HG03520 (cell line): Measurements from ENCODE around the gene FBXL2.

Experiments
- ATAC-seq: cut with Tn5 transposase; IDR thresholded peaks from one replicate; pipeline ENCODE4 v1.9.1; 2021; ENCODE audit warnings: mild to moderate bottlenecking, moderate library complexity; ENCODE audit not compliant: unreplicated experiment

FBXL2 gene

DNA sequence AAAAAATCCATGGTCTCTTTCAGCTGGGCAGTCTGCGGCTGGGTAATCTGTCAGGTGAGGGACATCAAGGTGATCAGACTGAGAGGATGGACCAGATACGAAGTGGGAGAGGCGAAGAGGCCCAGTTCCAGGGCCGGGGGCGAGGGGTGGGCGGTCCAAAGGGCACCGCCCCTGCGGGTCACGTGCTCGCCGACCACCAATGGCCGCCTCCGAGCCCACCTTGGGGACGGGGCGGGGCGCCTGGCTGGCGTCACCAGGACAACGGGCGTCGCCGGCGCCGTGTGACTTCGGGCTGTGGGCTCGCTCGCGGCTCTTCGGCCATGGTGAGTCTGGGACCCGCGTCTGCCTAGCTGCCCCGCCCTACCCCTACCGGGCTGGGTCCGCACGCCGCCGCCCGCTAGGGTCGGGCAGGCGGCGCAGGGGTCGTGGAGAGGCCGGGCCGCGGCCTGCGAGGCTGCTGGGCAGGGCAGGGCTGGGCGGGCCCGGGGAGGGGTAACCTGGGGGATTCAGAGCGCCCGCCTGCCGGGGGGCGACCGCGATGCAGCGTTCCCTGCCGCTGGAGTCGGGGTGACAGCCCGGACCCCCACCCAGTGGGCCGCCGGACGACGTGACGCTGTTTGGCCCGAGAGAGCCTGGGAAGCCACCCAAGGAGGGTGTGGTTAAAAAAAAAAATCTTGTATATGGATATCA, at the start of gene FBXL2:
FBXL2 (plus strand) TSS at position 250 of the 690 bp plus-strand sequence; CDS start at position 321, 71 bp downstream.
- ATAC-seq, result peak; percentile 87

- no peak for ATAC-seq
Observed at GRCh38 chr3:33229066-33229465, 48.2 kb upstream of the FBXL2 start.

DNA sequence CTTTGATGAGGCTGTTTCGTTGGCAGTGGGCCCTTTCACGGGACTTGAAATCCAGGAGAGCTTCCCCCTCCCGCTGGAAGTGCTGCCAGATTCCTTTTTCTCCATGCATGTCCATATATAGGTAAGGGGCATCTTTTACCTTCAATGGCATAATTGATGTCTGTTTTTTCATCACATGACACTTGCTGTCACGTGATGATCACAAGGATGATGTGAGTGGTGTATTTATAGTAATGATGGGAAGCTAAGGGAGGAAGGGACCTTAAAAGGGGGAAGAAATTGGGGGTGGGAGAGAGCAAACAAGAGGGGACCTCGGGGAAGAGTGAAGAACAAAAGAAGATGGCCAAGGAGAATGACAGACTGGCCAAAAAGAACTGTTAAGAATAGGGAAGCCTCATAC, 47.3 kb upstream of the FBXL2 start:
- no peak for ATAC-seq

- no peak for ATAC-seq
Observed at GRCh38 chr3:33231756-33232465, 45.3 kb upstream of the FBXL2 start.

DNA sequence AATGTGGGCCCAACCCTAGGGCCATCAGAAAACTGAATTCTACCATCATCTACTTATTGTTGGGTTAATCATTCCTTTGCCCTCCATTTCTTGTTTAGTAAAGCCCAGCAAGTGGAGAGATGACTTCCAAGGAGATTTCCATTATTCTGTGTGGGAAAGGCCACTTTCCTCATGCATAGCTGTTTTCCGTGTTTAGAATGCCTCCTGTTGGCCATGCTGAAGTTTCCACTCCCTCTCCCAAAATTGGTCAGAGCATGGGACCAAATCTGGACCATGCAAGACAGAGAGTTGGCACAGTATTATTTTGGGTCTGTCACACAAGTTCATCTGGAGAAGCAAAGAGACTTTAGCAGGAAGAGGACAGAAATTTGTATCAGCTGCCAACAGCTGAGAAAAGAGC, 43.4 kb upstream of the FBXL2 start:
- ATAC-seq, result no peak

DNA sequence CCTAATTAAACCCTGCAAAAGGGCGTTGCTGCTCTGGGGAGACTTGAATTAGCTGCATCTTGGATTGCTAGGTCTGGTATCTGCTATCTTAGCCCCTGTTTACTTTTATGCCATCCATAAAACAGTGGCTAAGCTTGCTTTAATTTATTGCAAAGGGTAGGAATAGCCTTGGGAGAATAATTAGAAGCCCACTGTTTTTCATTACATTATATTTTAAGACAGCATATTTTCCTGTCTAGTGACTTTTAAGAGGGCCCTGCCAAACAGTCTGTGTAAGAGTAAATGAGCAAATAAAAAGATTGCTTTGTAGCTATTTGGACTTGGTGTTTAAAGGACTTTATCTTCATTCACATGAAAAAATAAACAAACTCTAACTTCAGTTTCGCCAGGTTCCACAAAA, 41.2 kb upstream of the FBXL2 start:
- no peak for ATAC-seq

GRCh38 chr3:33237439-33237838, 39.8 kb upstream of the FBXL2 start:
- no peak for ATAC-seq

- no peak for ATAC-seq
Observed at GRCh38 chr3:33238923-33239322, 38.3 kb upstream of the FBXL2 start.

DNA sequence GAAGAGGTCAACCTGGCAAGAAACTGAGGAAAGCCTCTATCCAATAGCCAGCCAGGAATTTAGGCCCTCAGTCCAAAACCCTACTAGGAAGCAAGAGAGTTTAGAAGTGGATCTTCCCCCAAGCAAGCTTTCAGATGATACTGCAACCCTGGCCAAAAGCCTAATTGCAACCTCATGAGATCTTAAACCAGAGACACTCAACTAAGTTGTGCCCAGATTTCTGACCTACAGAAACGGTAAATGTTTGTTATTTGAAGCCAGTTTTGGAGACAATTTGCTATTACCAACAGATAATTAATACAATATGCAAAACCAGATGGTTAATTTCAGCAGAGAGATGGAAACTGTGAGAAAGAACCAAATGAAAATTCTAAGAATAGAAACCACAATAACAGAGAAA, 37.0 kb upstream of the FBXL2 start:
- no peak for ATAC-seq

- no peak for ATAC-seq
Observed at GRCh38 chr3:33246786-33247185, 30.5 kb upstream of the FBXL2 start.

GRCh38 chr3:33250712-33251111, 26.5 kb upstream of the FBXL2 start:
- no peak for ATAC-seq

- no peak for ATAC-seq
Observed at GRCh38 chr3:33256249-33256648, 21.0 kb upstream of the FBXL2 start.

GRCh38 chr3:33260104-33260503, 17.1 kb upstream of the FBXL2 start:
- no peak for ATAC-seq

- no peak for ATAC-seq
Observed at GRCh38 chr3:33269385-33269784, 7.9 kb upstream of the FBXL2 start.

DNA sequence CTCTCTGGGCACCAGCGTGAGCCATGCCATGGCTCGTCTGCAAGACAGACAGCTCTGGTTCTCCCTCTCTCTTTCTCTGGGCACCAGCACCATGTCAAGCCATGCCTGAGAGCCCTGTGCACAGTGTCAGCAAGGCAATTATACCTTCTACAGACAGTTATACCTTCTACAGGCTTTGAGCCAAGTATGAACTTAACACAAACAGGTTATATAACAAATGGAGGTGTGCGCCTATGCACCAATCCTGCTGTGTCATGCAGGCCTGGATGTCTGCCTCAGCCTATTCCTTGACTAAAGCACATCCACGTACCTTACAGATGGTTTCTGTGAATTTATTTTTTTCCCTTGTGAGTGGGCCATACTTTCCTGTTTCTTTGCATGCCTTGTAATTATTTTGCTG, 5.9 kb upstream of the FBXL2 start:
- ATAC-seq, result no peak

DNA sequence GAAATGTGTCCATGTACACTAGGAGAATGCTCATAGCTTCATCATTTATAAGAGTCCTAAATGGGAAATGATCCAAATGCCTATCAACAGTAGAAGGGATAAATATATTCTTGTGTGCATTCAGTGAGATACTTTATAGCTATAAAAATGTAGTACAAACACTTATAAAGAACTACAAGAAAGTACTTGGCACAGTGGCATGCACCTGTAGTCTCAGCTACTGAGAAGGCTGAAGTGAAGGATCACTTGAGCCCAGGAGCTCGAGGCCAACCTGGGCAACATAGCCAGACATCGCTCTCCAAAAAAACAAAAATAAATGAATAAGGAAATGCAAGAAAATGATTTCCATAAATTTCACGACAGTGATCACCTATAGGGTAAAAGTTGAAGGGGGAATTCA, 3.6 kb upstream of the FBXL2 start:
- ATAC-seq, result no peak

DNA sequence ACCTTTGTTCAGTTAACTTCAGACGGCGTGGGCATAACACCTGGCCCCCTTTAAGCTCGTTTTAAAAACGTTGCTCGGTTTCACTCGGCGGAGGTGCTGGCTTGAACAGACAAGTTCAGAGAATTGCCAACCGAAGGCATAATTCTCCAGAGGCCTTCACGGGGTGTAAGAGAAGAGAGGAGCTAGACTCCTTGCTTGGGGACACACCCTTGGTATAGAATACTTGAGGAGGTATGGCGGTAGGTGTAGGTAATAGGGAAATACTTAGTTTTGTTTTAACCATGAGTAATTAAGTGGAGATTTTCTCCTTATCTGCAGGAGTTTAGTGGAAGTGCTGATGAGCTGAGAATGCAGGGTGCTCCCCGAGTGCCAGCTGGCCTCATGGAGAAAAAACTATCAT, 921 bp downstream of the FBXL2 start:
- ATAC-seq, result no peak

DNA sequence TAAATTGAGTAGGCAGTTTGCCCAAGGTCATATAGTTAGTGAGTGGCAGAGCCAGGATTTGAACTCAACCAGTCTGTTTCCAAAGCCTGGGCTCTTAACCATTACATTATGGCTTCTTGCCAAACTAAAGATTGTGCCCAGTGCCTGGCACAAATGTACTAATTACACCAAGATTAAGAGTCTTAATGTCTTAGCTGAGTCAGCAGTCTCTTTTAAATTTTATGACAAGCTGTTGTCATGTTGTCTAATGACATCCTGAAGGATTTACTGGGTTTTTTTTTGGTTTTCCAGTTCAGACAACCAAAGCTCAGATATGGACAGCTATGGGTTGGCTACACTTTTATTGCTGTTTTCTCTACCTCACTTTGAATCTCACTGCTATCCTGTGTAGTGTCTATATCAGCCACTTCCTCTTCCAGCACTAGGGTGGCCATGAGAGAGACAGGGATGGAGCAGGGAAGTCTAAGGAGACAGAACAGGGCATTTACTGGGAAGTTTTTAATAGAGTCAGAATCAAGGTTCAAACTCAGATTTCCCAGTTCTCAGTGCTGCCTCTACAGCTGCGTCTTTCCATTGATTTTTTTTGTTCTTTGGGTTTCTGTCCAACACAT, 10.5 kb downstream of the FBXL2 start:
- no peak for ATAC-seq

- ATAC-seq, result no peak
Observed at GRCh38 chr3:33299395-33300081, 22.3 kb downstream of the FBXL2 start.

DNA sequence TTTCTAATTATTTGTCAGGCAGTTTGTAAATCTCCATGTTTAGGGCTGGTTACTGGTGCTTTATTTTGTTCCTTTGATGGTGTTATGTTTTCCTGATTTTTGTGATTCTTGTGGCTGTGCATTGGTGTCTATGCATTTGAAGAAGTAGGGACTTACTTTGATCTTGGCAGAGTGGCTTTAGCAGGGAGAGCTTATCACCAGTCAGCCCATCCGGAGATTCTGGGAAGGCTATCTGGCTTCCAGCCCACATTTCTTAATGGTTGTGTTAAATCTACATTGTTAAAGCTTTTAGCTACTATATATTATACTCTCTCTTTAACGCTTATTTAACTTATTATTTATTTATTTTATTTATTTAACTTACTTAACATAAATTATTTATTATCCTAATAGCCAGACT, 35.1 kb downstream of the FBXL2 start:
- no peak for ATAC-seq

- no peak for ATAC-seq
Observed at GRCh38 chr3:33313331-33313730, 36.1 kb downstream of the FBXL2 start.

- ATAC-seq, result no peak
Observed at GRCh38 chr3:33314993-33315392, 37.8 kb downstream of the FBXL2 start.
